GM18505 (cell line): ENCODE data around the gene OR51E2.
A peak's percentile ranks its signal among the peaks of the same experiment; 100 is the strongest.
"Not testable (repeated sequence)": the region's sequence is repeated elsewhere in the genome, so short reads cannot be mapped to it uniquely, and the experiment has no call there.

ENCODE experiments used
- ATAC-seq: cut with Tn5 transposase; IDR thresholded peaks from one replicate; pipeline ENCODE4 v1.9.1; 2021; ENCODE audit not compliant: unreplicated experiment
- POLR2A ChIP-seq: IDR thresholded peaks from 4 replicates; pipeline ENCODE4 v1.6.1; 2011; ENCODE audit warnings: borderline replicate concordance; ENCODE audit not compliant: insufficient read depth, insufficient read length; ENCODE audit errors: extremely low read depth

The OR51E2 gene

GRCh38 chr11:4697585-4697984, at the start of gene OR51E2:
OR51E2 (minus strand) TSS chr11:4697853; CDS start chr11:4682711, 15,142 bp downstream.
- no peak for TF ChIP-seq POLR2A
- no peak for ATAC-seq

GRCh38 chr11:4740735-4741134, 43.1 kb upstream of the OR51E2 start:
- no peak for ATAC-seq
- no peak for TF ChIP-seq POLR2A

- no peak for ATAC-seq
- TF ChIP-seq POLR2A, result no peak
Measured at GRCh38 chr11:4727171-4727570, 29.5 kb upstream of the OR51E2 start.

GRCh38 chr11:4722616-4723534, 25.2 kb upstream of the OR51E2 start:
- ATAC-seq, result not testable (repeated sequence)

DNA sequence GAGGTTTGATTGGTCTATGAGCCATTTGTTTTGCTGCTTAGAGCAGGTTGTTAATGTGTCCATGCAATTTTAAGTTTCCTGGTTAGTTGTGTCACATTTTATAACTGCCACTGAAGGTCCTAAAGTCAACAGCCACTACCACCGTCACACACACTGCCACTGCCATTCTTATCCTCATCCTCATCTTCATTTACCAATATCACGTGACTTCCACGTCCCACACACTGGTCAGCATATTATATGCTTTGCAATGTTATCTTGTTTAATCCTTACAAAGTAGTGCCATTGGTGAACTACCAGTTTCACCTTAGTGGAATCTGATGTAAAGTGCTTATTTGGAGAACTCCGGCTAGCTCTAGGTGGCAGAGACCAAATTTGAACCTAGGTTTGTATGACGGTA, 16.6 kb upstream of the OR51E2 start:
- no peak for TF ChIP-seq POLR2A
- ATAC-seq, result no peak

- TF ChIP-seq POLR2A, result no peak
- no peak for ATAC-seq
Measured at GRCh38 chr11:4713241-4713640, 15.6 kb upstream of the OR51E2 start.

DNA sequence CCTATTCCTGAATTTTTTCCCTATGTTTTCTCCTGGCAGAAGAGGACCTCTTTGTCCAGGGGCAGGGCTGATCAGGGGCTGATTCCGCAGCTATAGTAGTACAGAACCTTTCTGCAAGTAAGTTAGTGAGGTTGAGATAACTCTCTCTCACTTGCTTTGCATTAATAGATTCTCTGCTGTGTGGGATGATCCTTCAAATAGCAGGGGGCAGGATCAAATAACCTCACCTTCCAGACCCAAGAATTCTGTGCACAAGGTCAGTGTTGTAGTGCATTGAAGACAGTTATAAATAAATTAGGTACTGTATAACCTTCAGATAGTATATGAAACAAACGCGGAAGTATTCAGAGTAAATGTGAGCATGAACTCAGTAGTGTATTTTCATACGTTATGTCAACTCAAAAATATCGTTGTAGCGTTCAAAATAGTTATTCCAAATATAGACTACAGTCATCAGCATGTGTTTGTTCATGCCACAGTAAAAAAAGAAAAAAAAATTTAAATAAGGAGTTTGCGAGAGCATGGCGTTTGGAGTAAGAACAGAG, 7.2 kb upstream of the OR51E2 start:
- no peak for TF ChIP-seq POLR2A
- no peak for ATAC-seq

- no peak for ATAC-seq
- no peak for TF ChIP-seq POLR2A
Measured at GRCh38 chr11:4704054-4704789, 6.6 kb upstream of the OR51E2 start, which contains the start of gene MMP26. MMP26 (plus strand) TSS chr11:4704784.

DNA sequence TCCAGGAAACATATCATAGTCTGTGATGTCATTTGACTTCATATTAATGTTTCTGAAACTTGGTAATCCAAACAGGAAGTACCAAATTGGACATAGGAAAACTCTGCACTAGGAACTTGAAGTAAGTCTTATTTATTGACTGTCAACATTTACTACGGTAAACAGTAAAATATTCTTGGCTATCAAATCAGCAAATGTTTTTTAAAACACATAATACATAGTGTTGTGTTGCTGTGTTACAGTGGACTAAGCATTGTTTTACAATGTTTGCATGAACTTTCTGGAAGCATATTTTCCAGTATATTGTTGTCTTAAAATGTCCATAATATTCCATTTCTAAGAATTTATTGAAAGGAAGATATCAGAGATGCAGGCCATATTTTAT, 2.8 kb upstream of the OR51E2 start:
- TF ChIP-seq POLR2A, result no peak
- no peak for ATAC-seq

DNA sequence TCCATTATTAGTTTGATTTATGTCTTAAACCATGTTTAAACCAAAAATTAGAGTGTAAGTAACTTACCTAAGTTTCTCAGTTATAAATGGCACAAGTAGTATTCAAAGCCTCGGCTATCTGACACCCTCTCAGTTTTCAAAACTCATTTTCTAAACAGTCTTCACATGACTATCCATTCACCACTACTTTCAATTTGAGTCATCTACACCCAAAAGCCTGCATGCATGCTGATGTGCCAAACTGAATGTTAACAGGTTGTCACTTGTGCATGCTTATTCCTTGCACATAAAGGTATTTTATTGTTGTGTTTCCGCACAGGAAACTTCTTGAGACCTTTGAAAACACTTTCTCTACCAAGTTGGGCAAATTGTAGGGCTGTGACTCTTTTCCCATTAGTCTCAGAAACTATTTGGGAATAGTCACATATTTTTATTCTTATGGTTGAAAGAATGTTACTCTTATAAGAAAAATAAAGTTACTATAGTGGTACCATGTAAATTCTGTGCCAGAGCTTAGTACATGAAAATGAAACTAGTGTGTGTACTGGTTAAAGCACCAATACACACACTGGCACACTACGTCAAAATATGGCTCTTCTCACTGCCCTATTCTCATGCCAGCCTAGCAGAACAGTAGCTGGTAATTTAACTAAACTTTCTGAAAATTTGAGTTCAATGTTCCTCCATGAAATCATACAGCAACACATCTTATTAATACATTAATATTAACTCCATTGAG, 2.2 kb upstream of the OR51E2 start:
- ATAC-seq, result peak; percentile 94
- no peak for TF ChIP-seq POLR2A

DNA sequence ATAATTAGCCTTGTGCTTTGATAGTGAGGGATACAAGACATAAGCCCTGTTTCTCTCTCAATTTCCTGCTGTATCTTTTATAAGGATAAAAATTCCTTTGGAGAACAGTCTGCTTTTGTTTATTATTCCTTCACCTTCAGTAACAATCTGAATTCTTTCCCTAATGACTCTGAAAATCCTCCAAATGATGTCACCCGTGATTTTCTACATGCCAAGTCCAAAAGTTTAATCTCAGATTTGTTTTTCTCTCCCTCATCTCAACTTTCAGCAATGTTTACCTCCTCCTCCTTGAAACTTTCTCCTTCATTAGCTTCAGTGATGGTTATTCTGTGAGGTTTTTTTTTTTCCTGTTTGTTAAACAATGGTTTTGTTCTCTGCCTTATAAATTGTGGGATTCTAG, 2.2 kb downstream of the OR51E2 start:
- no peak for TF ChIP-seq POLR2A
- ATAC-seq, result no peak

- no peak for TF ChIP-seq POLR2A
- ATAC-seq, result no peak
Measured at GRCh38 chr11:4684631-4685285, 12.9 kb downstream of the OR51E2 start.

DNA sequence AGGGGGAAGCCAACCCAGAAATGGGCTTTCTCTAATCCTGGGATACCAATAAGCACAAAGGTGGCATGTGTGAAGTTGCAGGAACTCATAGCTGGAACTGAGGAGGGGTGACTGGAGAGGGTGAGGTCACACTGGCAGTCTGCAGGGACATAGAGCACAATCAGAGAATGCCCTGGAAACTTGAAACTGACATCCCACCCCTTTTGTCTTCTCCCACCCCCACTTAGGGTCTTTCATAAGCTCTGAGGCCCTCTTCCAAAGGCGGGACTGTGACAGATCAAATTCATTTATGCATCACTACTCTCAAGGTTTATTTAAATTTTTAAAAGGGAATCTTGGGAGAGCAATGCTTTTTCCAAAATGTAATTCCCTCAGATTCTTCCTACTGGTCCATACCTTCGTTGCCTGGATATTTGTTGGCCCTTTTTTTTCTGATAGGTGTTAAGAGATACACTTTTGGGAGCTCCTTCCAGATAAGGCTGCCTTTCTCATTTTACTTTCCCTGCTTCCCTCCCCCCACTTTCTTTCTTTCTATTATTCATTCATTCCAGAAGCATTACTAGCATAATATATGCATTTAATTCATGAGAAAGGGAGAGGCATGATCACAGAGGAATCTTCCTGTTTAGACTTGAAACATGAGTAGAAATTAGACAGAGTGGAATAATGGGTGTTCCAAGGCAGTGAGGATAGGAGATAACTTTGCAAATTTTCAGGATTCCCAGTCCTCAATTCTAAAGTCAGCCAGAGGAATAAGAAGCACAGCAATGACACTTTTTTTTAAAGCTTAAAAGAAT, 14.8 kb downstream of the OR51E2 start:
- no peak for TF ChIP-seq POLR2A
- ATAC-seq, result no peak

GRCh38 chr11:4680341-4680740, 17.3 kb downstream of the OR51E2 start:
- no peak for ATAC-seq
- no peak for TF ChIP-seq POLR2A
